GM12878 (cell line): ENCODE results near the gene OPCML. TPM values are rescaled to one million over a fixed set of nuclear protein-coding genes. Genes with fewer than 3 reads are reported as not detected.

Source experiments
- ATAC-seq: fragments of 200-7000 bp; cut with Tn5 transposase; 3 replicates; pipeline ENCODE4 v1.9.1; 2020; ENCODE audit warnings: mild to moderate bottlenecking, moderate library complexity
- BruUV-seq: library from RNA; stranded (reverse); fragments of 400-500 nt; replicated peaks from 2 replicates; lab custom pipeline; 2021; lab: Mats Ljungman, UMichigan
- CTCF ChIA-PET: fragments of 300-600 bp; sonication (Branson Sonifier 250); formaldehyde crosslinking; extraction: SDS; loops from one replicate; lab custom pipeline; 2021; ENCODE audit warnings: inconsistent platforms; lab: Yijun Ruan, JAX
- POLR2A ChIA-PET: fragments of 350-600 bp; formaldehyde crosslinking; extraction: SDS; loops from one replicate; lab custom pipeline; 2021; ENCODE audit warnings: inconsistent platforms; lab: Charles Lee
- RAD21 ChIA-PET: fragments of 300-600 bp; sonication (Branson Sonifier 250); formaldehyde crosslinking; loops from one replicate; lab custom pipeline; 2023; ENCODE audit warnings: antibody characterized with exemption; ENCODE audit not compliant: unreplicated experiment; lab: Charles Lee
- SMC1A ChIA-PET: fragments of 300-600 bp; sonication (Branson Sonifier 250); formaldehyde crosslinking; loops from one replicate; lab custom pipeline; 2023; ENCODE audit not compliant: unreplicated experiment, uncharacterized antibody; lab: Charles Lee
- DNase-seq: peaks from one replicate; pipeline ENCODE4 v3.0.0-alpha.2; 2011; ENCODE audit warnings: low read depth, low spot score
- FAIRE-seq: peaks from 3 replicates; lab custom pipeline; 2011; peaks lifted over from hg19 to GRCh38; lab: Jason Lieb, UNC
- H2AFZ ChIP-seq: 2 replicates; pipeline ENCODE4 v1.6.0; 2011; ENCODE audit warnings: low read depth, low read length, control low read depth; ENCODE audit not compliant: control insufficient read depth
- H3K27ac ChIP-seq: 2 replicates; pipeline ENCODE4 v1.5.1; 2011; ENCODE audit warnings: control low read depth; ENCODE audit not compliant: control insufficient read depth, insufficient read depth
- H3K27me3 ChIP-seq, 2 experiments: replicated peaks in 1 of 2; 2 replicates each; pipeline versions ENCODE4 v1.6.0 to v1.6.1; 2011; ENCODE audit warnings: low read length in 1 of 2; ENCODE audit not compliant: control insufficient read depth in 2 of 2, insufficient read depth in 2 of 2
- H3K36me3 ChIP-seq, 2 experiments: 2 replicates each; pipeline ENCODE4 v1.5.1; 2011; ENCODE audit warnings: low read length in 1 of 2; ENCODE audit not compliant: control insufficient read depth in 2 of 2, insufficient read depth in 2 of 2
- H3K4me1 ChIP-seq: 2 replicates; pipeline ENCODE4 v1.6.1; 2011; ENCODE audit warnings: mild to moderate bottlenecking, low read length, moderate library complexity, mixed read lengths; ENCODE audit not compliant: control insufficient read depth, insufficient read depth
- H3K4me2 ChIP-seq: 2 replicates; pipeline ENCODE4 v1.6.0; 2011; ENCODE audit warnings: control low read depth; ENCODE audit not compliant: control insufficient read depth, insufficient read depth
- H3K4me3 ChIP-seq: fragments of 200-600 bp; sonication (generic); 2 replicates; pipeline ENCODE4 v1.5.1; 2016
- H3K79me2 ChIP-seq: 2 replicates; pipeline ENCODE4 v1.6.0; 2011; ENCODE audit warnings: low read length; ENCODE audit not compliant: control insufficient read depth, insufficient read depth
- H3K9ac ChIP-seq: 2 replicates; pipeline ENCODE4 v1.8.0; 2011; ENCODE audit warnings: low read length, control low read depth, mixed read lengths; ENCODE audit not compliant: control insufficient read depth, insufficient read depth
- H3K9me3 ChIP-seq: replicated peaks from 3 replicates; pipeline ENCODE4 v1.5.1; 2011; ENCODE audit warnings: mild to moderate bottlenecking, low read length; ENCODE audit not compliant: control insufficient read depth, insufficient read depth
- H4K20me1 ChIP-seq: 2 replicates; pipeline ENCODE4 v1.6.0; 2011; ENCODE audit not compliant: control insufficient read depth, insufficient read depth
- CHD1 ChIP-seq: IDR thresholded peaks from 2 replicates; pipeline ENCODE4 v1.6.1; 2012; ENCODE audit warnings: low read depth, low read length, improper control_type of control experiment
- CREB1 ChIP-seq: IDR thresholded peaks from 2 replicates; pipeline ENCODE4 v1.6.1; 2012; ENCODE audit warnings: low read depth, mild to moderate bottlenecking, inconsistent platforms
- LARP7 ChIP-seq: fragments of 450-650 bp; IDR thresholded peaks from 2 replicates; pipeline ENCODE4 v1.6.1; 2017; ENCODE audit warnings: mild to moderate bottlenecking
- NBN ChIP-seq: fragments of 450-650 bp; IDR thresholded peaks from 2 replicates; pipeline ENCODE4 v1.6.1; 2016
- NR2C2 ChIP-seq: IDR thresholded peaks from 2 replicates; pipeline ENCODE4 v1.6.1; 2011; ENCODE audit warnings: borderline replicate concordance, low read depth; ENCODE audit not compliant: control insufficient read depth, insufficient read length
- NRF1 ChIP-seq: conservative IDR thresholded peaks from 2 replicates; pipeline ENCODE4 v1.6.1; 2011; ENCODE audit warnings: mild to moderate bottlenecking, low read depth, low read length, improper control_type of control experiment
- RB1 ChIP-seq: fragments of 450-650 bp; formaldehyde crosslinking; IDR thresholded peaks from 2 replicates; pipeline ENCODE4 v1.6.1; 2017; ENCODE audit warnings: mild to moderate bottlenecking, borderline replicate concordance
- SREBF2 ChIP-seq: IDR thresholded peaks from 2 replicates; pipeline ENCODE4 v1.6.1; 2012; ENCODE audit warnings: mild to moderate bottlenecking, low read length
- WGBS: methylation state at CpG from one replicate; pipeline ENCODE4 v1.1.6; 2016; ENCODE audit warnings: low lambda C conversion rate; ENCODE audit not compliant: insufficient replicate concordance, insufficient coverage; ENCODE audit errors: missing lambda C conversion rate; 5-methylcytosine and 5-hydroxymethylcytosine counted together
- in situ Hi-C: fragments of 300-500 bp; cut with MboI; formaldehyde crosslinking; loops from 9 replicates; pipeline ENCODE4 v1.14.3; 2018; ENCODE audit warnings: mixed read lengths
- intact Hi-C: fragments of 100-400 bp; cut with micrococcal nuclease; formaldehyde crosslinking; loops from one replicate; pipeline ENCODE4 v1.14.2; 2022; ENCODE audit not compliant: unreplicated experiment
- polyA plus RNA-seq, 11 experiments: library from polyadenylated mRNA; depleted of rRNA in 4 of 11; unstranded in 6 of 11; stranded (reverse) in 5 of 11; fragments of >200 nt; fragmentation: Nextera tagmentation in 4 of 11; fragmentation: Illumina TruSeq in 1 of 11; extraction: Ambion mirVana in 4 of 11; extraction: Trizol in 1 of 11; gene quantifications; 1 replicate in 1 of 11; 2 replicates in 10 of 11; pipeline versions ENCODE4 v1.2.1 to v1.2.3, GENCODE V29; 2011 to 2016; ENCODE audit warnings: inconsistent platforms in 2 of 11, missing spikeins in 2 of 11, low read depth in 1 of 11
- total RNA-seq, 4 experiments: library from RNA; depleted of rRNA in 3 of 4; stranded (reverse); fragments of >200 nt in 3 of 4; fragmentation: Illumina TruSeq in 1 of 4; extraction: Trizol in 1 of 4; gene quantifications; 2 replicates each; pipeline versions ENCODE4 v1.2.1 to v1.2.3, GENCODE V29; 2013 to 2021
- TF ChIP-seq, protein P1 (sequence below): fragments of 450-650 bp; IDR thresholded peaks from 2 replicates; pipeline ENCODE4 v1.6.1; 2016; ENCODE audit warnings: mild to moderate bottlenecking
- TF ChIP-seq, protein P2 (sequence below): fragments of 450-650 bp; IDR thresholded peaks from 2 replicates; pipeline ENCODE4 v1.6.1; 2017; ENCODE audit warnings: mild to moderate bottlenecking

The OPCML gene
- total and polyA plus RNA-seq, 10 of the 15 experiments (the other 5 are each of a cell fraction or from before 2014, with no cell fraction given) = 0.84 TPM; not detected in 9

GRCh38 chr11:132455044-132455443, 1077.3 kb downstream of the OPCML start:
- Histone ChIP-seq H3K36me3 (no peaks in the 10 kb centered on the region), H3K4me3 (no peak overlapping the region), H3K4me2 (no peak overlapping the region), H3K4me1 (no peaks in the 10 kb centered on the region), H3K9ac (no peak overlapping the region), H2AFZ (no peak overlapping the region), H3K27me3 (no peaks in the 10 kb centered on the region; a peak in 1 of 4 replicates), H3K9me3 (no peaks in the 10 kb centered on the region), H3K79me2 (no peaks in the 10 kb centered on the region), H3K27ac (no peak overlapping the region), H4K20me1 (no peaks in the 10 kb centered on the region)
- no peak for ATAC-seq
- no TSS peak for BruUV-seq
- RAD21 ChIA-PET = no interaction called here
- CTCF ChIA-PET = no interaction called here
- SMC1A ChIA-PET = no interaction called here
- intact Hi-C loops = no loop called here
- in situ Hi-C loops = no loop called here
- WGBS = 28% methylated on average over 5 of the region's 5 CpGs
- TF ChIP-seq, protein P1, sequence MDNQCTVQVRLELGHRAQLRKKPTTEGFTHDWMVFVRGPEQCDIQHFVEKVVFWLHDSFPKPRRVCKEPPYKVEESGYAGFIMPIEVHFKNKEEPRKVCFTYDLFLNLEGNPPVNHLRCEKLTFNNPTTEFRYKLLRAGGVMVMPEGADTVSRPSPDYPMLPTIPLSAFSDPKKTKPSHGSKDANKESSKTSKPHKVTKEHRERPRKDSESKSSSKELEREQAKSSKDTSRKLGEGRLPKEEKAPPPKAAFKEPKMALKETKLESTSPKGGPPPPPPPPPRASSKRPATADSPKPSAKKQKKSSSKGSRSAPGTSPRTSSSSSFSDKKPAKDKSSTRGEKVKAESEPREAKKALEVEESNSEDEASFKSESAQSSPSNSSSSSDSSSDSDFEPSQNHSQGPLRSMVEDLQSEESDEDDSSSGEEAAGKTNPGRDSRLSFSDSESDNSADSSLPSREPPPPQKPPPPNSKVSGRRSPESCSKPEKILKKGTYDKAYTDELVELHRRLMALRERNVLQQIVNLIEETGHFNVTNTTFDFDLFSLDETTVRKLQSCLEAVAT = no peak
- TF ChIP-seq NBN (no peak), CREB1 (no peak), NRF1 (no peak), NR2C2 (no peak), RB1 (no peak), LARP7 (no peak), SREBF2 (no peak), CHD1 (no peak)
- TF ChIP-seq, protein P2, sequence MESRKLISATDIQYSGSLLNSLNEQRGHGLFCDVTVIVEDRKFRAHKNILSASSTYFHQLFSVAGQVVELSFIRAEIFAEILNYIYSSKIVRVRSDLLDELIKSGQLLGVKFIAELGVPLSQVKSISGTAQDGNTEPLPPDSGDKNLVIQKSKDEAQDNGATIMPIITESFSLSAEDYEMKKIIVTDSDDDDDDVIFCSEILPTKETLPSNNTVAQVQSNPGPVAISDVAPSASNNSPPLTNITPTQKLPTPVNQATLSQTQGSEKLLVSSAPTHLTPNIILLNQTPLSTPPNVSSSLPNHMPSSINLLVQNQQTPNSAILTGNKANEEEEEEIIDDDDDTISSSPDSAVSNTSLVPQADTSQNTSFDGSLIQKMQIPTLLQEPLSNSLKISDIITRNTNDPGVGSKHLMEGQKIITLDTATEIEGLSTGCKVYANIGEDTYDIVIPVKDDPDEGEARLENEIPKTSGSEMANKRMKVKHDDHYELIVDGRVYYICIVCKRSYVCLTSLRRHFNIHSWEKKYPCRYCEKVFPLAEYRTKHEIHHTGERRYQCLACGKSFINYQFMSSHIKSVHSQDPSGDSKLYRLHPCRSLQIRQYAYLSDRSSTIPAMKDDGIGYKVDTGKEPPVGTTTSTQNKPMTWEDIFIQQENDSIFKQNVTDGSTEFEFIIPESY = no peak
- POLR2A ChIA-PET = no interaction called here
- FAIRE-seq = no peak
- no peak for DNase-seq
